ENCODE measurements around the gene OTOG.

The OTOG gene

DNA sequence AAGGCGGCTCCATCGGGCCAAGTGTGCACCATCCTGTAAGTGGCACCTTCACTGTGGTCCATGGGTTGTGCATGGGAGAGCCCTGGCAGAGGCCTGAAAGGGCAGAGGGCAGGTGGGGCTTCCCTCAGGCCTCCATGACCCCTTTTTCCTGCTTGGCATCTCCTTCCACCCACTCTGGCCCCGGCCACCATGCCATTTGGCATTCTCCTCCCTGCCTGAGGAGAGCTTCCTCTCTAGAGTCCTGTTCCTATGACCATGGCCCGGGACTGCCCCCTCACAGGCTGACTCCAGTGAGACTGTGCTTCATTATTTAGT is 4.9 kb downstream of the OTOG start:
- no peak overlapping the region for H3K4me3 ChIP-seq (ENCODE audit: low read depth, low read length)
- TF ChIP-seq, protein P1, sequence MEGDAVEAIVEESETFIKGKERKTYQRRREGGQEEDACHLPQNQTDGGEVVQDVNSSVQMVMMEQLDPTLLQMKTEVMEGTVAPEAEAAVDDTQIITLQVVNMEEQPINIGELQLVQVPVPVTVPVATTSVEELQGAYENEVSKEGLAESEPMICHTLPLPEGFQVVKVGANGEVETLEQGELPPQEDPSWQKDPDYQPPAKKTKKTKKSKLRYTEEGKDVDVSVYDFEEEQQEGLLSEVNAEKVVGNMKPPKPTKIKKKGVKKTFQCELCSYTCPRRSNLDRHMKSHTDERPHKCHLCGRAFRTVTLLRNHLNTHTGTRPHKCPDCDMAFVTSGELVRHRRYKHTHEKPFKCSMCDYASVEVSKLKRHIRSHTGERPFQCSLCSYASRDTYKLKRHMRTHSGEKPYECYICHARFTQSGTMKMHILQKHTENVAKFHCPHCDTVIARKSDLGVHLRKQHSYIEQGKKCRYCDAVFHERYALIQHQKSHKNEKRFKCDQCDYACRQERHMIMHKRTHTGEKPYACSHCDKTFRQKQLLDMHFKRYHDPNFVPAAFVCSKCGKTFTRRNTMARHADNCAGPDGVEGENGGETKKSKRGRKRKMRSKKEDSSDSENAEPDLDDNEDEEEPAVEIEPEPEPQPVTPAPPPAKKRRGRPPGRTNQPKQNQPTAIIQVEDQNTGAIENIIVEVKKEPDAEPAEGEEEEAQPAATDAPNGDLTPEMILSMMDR (IDR thresholded peaks at IDR 0.05; ENCODE audit: borderline replicate concordance, insufficient read depth, low read depth, low read length) = no peak

- TF ChIP-seq, protein P1 (IDR thresholded peaks at IDR 0.05; ENCODE audit: borderline replicate concordance, insufficient read depth, low read depth, low read length) = no peak
Measured at GRCh38 chr11:17552392-17553248, 5.6 kb downstream of the OTOG start.

GRCh38 chr11:17553249-17553546 is 6.1 kb downstream of the OTOG start:
- no peak overlapping the region for H3K4me3 ChIP-seq (ENCODE audit: low read depth, low read length)
- TF ChIP-seq, protein P1 (IDR thresholded peaks at IDR 0.05; ENCODE audit: borderline replicate concordance, insufficient read depth, low read depth, low read length) = no peak

More at GRCh38 chr11:17552392-17553248, 5.6 kb downstream of the OTOG start:
- H3K4me3 ChIP-seq (ENCODE audit: low read depth, low read length) = no peak overlapping the region

DNA sequence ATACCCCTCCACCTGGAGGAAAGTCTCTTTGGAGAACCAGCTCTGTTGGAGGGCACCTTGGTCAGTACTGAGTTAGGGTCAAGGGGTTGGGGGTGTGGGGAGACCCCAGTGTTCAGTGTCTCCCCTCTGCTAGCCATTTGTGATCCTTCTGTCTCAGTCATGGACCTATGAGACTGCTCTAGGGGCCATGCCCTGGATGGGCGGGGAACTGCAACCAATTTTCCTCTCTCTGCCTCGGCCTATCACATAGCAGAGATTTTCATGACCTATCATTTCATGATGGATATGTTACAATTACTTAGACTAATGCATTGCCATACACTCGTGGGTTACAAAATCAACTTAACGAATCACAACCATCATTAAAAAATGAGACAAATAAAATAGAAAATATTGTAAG is 7.4 kb downstream of the OTOG start:
- no peak overlapping the region for H3K4me3 ChIP-seq (ENCODE audit: low read depth, low read length)
- TF ChIP-seq, protein P1 (IDR thresholded peaks at IDR 0.05; ENCODE audit: borderline replicate concordance, insufficient read depth, low read depth, low read length) = no peak

DNA sequence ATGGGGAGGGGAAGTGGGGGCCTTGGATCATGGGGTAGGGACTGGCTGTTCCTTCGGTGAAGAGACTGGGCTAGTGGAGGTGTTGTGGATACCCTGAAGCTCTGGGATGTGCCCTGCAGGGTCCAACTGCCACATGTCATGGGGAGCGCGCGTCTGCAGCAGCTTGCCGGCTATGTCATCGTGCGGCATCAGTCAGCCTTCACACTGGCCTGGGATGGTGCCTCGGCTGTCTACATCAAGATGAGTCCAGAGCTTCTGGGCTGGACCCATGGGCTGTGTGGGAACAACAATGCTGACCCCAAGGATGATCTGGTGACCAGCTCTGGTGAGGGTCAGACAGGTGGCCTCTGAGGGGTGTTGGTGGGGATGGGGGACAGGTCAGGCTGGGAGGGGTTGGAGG is 9.9 kb downstream of the OTOG start:
- H3K4me3 ChIP-seq (ENCODE audit: low read depth, low read length) = no peak overlapping the region
- TF ChIP-seq, protein P1 (IDR thresholded peaks at IDR 0.05; ENCODE audit: borderline replicate concordance, insufficient read depth, low read depth, low read length) = no peak

GRCh38 chr11:17558025-17558780 is 11.1 kb downstream of the OTOG start:
- TF ChIP-seq, protein P1 (IDR thresholded peaks at IDR 0.05; ENCODE audit: borderline replicate concordance, insufficient read depth, low read depth, low read length) = no peak
- no peak overlapping the region for H3K4me3 ChIP-seq (ENCODE audit: low read depth, low read length)

DNA sequence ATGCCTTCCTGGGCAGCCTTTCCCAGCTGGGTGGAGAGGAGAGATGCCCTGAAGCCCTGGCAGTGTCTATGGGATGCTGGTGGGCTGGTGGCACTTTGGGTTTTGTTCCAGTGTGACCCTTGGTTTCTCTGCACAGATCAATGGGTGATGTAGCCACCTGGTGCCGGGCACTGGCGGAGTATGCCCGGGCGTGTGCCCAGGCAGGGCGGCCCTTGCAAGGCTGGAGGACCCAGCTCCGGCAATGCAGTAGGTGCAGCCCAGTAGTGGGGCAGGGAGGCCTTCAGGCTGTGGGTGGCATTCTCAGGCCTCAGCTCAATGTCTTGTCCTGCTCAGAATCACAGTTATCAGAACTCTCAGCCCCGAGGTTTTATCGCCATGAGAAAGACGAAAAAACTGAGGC is 11.9 kb downstream of the OTOG start:
- TF ChIP-seq, protein P1 (IDR thresholded peaks at IDR 0.05; ENCODE audit: borderline replicate concordance, insufficient read depth, low read depth, low read length) = no peak
- H3K4me3 ChIP-seq (ENCODE audit: low read depth, low read length) = no peak overlapping the region

Measured in GM12875 (cell line).